Fibroblast of mammary gland (primary cell): ENCODE measurements around the gene GET4.

ENCODE experiments used
- DNase-seq: peaks from one replicate; pipeline ENCODE4 v3.0.0-alpha.2; 2010; ENCODE audit warnings: low read depth
- H3K4me3 ChIP-seq: 2 replicates; pipeline ENCODE4 v1.5.1; 2011; ENCODE audit warnings: low read depth, mild to moderate bottlenecking, low read length, moderate library complexity; ENCODE audit not compliant: control insufficient read depth
- CTCF ChIP-seq: conservative IDR thresholded peaks from 2 replicates; pipeline ENCODE4 v1.5.1; 2011; ENCODE audit warnings: low read depth, low read length, inconsistent platforms; ENCODE audit not compliant: control insufficient read depth, insufficient read depth

Gene GET4

DNA sequence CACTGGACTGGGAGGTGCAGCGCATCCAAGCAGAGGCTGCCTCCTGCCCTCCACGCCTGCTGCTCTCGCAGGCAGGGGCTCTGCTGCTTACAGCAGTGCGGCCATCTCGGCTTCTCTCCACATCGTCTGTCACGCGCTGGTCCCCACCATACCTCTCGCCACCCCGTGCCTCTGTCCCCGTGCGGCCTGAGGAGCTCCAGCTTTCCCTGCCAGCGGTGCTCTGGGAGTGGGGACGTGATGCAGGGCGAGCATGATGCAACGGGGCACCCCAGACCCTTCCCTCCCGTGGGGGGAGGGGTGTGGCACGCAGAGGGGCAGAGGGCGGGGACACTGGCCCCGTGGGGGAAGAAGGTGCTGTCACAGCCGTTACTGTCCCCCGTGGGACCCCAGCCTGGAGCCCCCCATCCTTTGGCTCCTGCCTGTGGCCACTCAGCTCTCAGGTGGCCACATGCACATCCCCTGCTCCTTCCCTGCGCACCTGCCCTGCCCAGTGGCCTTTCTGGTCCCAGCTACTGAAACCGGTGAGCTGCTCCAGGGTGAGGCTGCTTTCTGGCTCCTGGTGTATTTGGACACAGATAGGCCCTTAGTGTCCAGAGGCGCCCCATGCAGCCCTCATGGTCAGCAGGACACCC lies 9.0 kb downstream of the GET4 start:
- no peak overlapping the region for H3K4me3 ChIP-seq
- TF ChIP-seq CTCF, result no peak
- no peak for DNase-seq

GRCh38 chr7:885893-886625 lies 9.7 kb downstream of the GET4 start:
- no peak for DNase-seq
- no peak overlapping the region for H3K4me3 ChIP-seq
- no peak for TF ChIP-seq CTCF

DNA sequence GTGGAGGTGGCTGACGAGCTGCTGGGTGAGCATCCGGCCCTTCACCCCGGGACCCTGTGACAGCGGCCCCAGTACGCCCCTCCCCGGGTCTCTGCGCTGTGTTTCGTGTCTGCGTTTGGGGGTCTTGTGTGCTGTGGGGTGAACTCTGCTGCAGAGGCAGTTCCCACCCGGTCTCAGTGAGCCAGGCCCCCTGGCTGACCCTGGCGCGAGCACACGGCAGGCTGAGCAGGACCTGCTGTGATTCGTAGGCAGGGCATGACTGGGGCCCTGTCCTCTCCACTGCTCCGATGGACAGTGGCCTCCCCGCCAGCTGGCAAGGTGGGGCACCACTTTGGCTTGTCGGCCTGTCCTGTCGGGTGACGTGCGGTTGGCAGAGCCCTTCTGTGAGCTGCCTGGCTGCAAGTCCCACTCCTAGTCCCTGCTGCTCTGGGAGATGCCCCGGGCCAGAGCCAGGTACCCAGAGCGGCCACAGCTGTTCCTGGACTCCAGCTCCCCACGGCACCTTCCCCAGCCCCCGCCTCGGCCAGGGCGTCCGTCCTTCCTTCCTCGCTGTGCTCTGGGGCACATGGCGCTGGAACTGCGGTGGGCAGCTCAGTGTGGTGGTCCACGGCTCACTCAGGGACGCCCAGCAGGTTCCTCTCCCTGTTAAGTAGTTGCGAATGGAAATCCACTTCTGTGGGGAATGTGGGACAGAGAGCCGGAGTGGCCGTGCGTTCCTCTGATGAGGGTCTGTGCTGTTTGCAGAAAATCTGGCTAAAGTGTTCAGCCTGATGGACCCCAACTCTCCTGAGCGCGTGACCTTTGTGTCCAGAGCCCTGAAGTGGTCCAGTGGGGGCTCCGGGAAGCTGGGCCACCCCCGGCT lies 10.5 kb downstream of the GET4 start:
- H3K4me3 ChIP-seq, result no peak overlapping the region
- no peak for TF ChIP-seq CTCF
- DNase-seq, result no peak

- H3K4me3 ChIP-seq, result no peak overlapping the region
- no peak for TF ChIP-seq CTCF
- DNase-seq, result no peak
Observed at GRCh38 chr7:887488-887820, 11.1 kb downstream of the GET4 start.

DNA sequence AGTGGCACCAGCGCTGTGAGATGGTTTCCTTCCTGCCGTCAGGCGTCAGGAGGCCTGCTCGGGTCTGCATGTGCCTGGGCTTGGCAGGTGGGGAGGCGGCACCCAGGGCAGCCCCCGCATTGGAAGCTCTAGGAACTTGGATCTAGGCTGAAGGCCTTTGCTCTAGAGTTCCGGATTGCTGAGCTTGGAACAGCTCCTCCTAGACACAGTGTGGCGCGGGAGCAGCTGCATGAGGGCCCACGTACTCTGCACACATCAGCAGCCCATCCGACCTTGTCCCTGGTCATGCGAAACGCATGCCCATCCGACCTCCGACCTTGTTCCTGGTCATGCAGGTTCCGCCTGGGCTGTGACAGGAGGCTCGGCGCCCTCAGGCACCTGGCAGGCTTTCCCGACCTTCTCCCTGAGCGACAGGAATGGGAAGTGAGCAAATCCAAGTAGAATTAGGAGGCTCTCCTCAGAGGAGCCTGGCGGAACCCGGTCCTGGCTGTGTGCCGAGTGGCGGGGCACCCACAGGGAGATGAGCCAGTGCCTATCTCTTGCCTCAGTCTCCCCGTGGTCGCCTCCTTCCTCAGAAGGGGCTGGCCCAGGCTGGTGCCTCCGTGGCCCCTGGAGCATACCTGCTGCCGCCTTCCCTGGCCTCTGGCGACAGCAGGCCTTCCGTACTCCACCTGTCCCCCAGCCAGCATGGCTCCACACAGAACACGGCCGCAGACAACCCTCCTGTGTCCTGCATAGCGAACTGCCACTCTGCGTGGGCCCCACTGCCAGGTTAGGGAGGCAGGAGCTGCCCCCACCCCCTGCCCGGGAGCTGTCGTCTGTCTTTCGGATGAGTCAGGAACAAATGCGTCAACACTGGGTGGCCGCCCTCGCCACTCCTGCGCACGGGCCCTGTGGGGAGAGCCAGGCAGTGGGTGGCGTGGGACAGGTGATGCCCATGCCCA lies 12.0 kb downstream of the GET4 start:
- no peak for TF ChIP-seq CTCF
- H3K4me3 ChIP-seq, result no peak overlapping the region

GRCh38 chr7:889025-889390 lies 12.7 kb downstream of the GET4 start:
- no peak overlapping the region for H3K4me3 ChIP-seq
- TF ChIP-seq CTCF, result no peak
- DNase-seq, result no peak

More for the DNA sequence above, 12.0 kb downstream of the GET4 start:
- DNase-seq, result no peak
